T-cell (primary cell): ENCODE results near the gene CEP120. TPM values are rescaled to one million over a fixed set of nuclear protein-coding genes. Genes with fewer than 3 reads are reported as not detected.

Experiments used
- ATAC-seq, 4 experiments: fragments of 200-7000 bp in 3 of 4; fragments of 150-1000 bp in 1 of 4; cut with Tn5 transposase; replicated peaks in 1 of 4; 1 replicate in 3 of 4; 2 replicates in 1 of 4; pipeline ENCODE4 v1.10.0; 2021; ENCODE audit warnings: moderate library complexity in 3 of 4, mild to moderate bottlenecking in 2 of 4, moderate number of reproducible peaks in 1 of 4
- CTCF ChIA-PET, 2 donors: fragments of 300-600 bp; sonication (Branson Sonifier 250); formaldehyde crosslinking; loops; one replicate each; lab custom pipeline; 2022; ENCODE audit warnings: antibody characterized with exemption in 2 of 2; lab: Charles Lee
- POLR2A ChIA-PET, 2 donors: fragments of 300-600 bp; sonication (Branson Sonifier 250); formaldehyde crosslinking; loops; one replicate each; lab custom pipeline; 2022; ENCODE audit warnings: antibody characterized with exemption in 2 of 2; lab: Charles Lee
- DNase-seq, 35 experiments: peaks; one replicate each; pipeline versions ENCODE4 v3.0.0 to v3.0.0-alpha.2; 2013 to 2023
- H3K27ac ChIP-seq: one replicate; pipeline ENCODE4 v1.5.1; 2013; ENCODE audit warnings: low read length
- H3K27me3 ChIP-seq, 2 experiments: replicated peaks in 1 of 2; 1 replicate in 1 of 2; 2 replicates in 1 of 2; pipeline versions ENCODE4 v1.6.1 to v1.7.0; 2013; ENCODE audit warnings: low read length in 1 of 2, mixed read lengths in 1 of 2; ENCODE audit not compliant: control insufficient read depth in 2 of 2, insufficient read depth in 2 of 2; ENCODE audit errors: extremely low read depth in 1 of 2
- H3K36me3 ChIP-seq, 2 donors: 1 replicate in 1 of 2; 2 replicates in 1 of 2; pipeline versions ENCODE4 v1.6.1 to v1.7.0; 2013; ENCODE audit warnings: low read length in 1 of 2; ENCODE audit not compliant: control insufficient read depth in 2 of 2, insufficient read depth in 1 of 2; ENCODE audit errors: extremely low read depth in 1 of 2
- H3K4me1 ChIP-seq, 2 experiments: 1 replicate in 1 of 2; 2 replicates in 1 of 2; pipeline versions ENCODE4 v1.6.1 to v1.7.0; 2013; ENCODE audit warnings: low read length in 2 of 2, mixed read lengths in 1 of 2; ENCODE audit not compliant: insufficient read depth in 2 of 2, control insufficient read depth in 1 of 2; ENCODE audit errors: extremely low read depth in 1 of 2
- H3K4me3 ChIP-seq, 2 donors: 1 replicate in 1 of 2; 2 replicates in 1 of 2; pipeline versions ENCODE4 v1.5.1 to v1.7.0; 2013; ENCODE audit warnings: mild to moderate bottlenecking in 2 of 2, low read length in 1 of 2, moderate library complexity in 1 of 2; ENCODE audit not compliant: control insufficient read depth in 1 of 2; ENCODE audit errors: extremely low read depth in 1 of 2
- H3K9me3 ChIP-seq: 2 replicates; pipeline ENCODE4 v1.7.0; 2013
- H3K27ac Mint-ChIP-seq, 2 donors: one replicate each; pipeline ENCODE4 v1.8.0; 2020 to 2021; ENCODE audit warnings: mild to moderate bottlenecking in 2 of 2, mixed read lengths in 2 of 2
- H3K27me3 Mint-ChIP-seq, 2 donors: one replicate each; pipeline ENCODE4 v1.8.0; 2021 to 2022; ENCODE audit warnings: mixed read lengths in 2 of 2
- H3K36me3 Mint-ChIP-seq: one replicate; pipeline ENCODE4 v1.8.0; 2021; ENCODE audit warnings: mixed read lengths
- H3K4me1 Mint-ChIP-seq, 3 donors: one replicate each; pipeline ENCODE4 v1.8.0; 2020 to 2022; ENCODE audit warnings: mixed read lengths in 3 of 3, mild to moderate bottlenecking in 1 of 3
- H3K4me3 Mint-ChIP-seq, 3 donors: one replicate each; pipeline ENCODE4 v1.8.0; 2020 to 2022; ENCODE audit warnings: mild to moderate bottlenecking in 3 of 3, mixed read lengths in 3 of 3, moderate library complexity in 3 of 3
- H3K9me3 Mint-ChIP-seq, 3 donors: one replicate each; pipeline ENCODE4 v1.8.0; 2020 to 2022; ENCODE audit warnings: mixed read lengths in 3 of 3
- WGBS: methylation state at CpG from one replicate; pipeline ENCODE4 v1.1.5; 2013; ENCODE audit warnings: missing lambda C conversion rate; ENCODE audit not compliant: insufficient coverage; 5-methylcytosine and 5-hydroxymethylcytosine counted together
- total RNA-seq, 35 experiments: library from RNA in 6 of 35; stranded (reverse) in 6 of 35; fragments of 120-200 nt in 1 of 35; gene quantifications; one replicate each; pipeline versions ENCODE4 v1.2.1 to v1.2.4 and lab custom pipeline; 2013 to 2026

The CEP120 gene
- total RNA-seq, 5 donors from 2014 or later (not counting 1 experiment from before 2014, with no cell fraction given), result 48.3 to 71.1 (median 62.8) TPM

DNA sequence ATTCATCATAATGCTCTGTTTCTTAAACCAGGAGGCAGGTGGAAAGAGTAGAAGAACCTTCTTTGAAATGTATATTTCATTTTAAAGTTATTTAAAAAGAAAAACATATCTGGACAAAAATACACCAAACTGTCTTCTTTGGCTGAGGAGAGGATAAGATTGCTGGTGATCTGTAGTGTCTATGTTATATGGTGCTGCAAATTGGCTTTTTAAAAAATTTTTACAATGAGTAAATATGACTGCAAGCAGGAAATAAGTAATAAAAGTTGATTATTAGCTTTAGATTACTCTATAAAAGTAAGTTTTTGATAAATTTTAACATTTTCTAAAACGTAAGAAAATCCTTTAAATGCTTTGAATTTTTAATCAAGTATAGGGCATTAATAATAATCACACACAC, 64.9 kb downstream of the CEP120 start:
- Mint-ChIP-seq H3K36me3 (peaks cover 72% of the 10 kb centered on the region), H3K27me3 (no peaks in the 10 kb centered on the region), H3K27ac (no peak overlapping the region), H3K4me1 (peaks cover 0 to 2% (median 0%) of the 10 kb centered on the region in 3 donors), H3K4me3 (no peak overlapping the region), H3K9me3 (peaks cover 0 to 8% (median 0%) of the 10 kb centered on the region in 3 donors)
- Histone ChIP-seq H3K9me3 (no peaks in the 10 kb centered on the region), H3K4me3 (no peak overlapping the region), H3K27me3 (no peaks in the 10 kb centered on the region), H3K4me1 (no peaks in the 10 kb centered on the region), H3K36me3 (peaks cover 0 to 33% of the 10 kb centered on the region in 2 donors), H3K27ac (no peak overlapping the region)
- ChIA-PET CTCF (no interaction called here), POLR2A (interaction anchor here in 1 of 2 donors (0.6 kb wide), 1 partner anchor 33 kb away, joined by 4 read pairs; no protein-coding TSS in a partner anchor)
- WGBS, result no CpG with 5 or more reads among the region's 1 CpG
- no peak for ATAC-seq
- no peak for DNase-seq

DNA sequence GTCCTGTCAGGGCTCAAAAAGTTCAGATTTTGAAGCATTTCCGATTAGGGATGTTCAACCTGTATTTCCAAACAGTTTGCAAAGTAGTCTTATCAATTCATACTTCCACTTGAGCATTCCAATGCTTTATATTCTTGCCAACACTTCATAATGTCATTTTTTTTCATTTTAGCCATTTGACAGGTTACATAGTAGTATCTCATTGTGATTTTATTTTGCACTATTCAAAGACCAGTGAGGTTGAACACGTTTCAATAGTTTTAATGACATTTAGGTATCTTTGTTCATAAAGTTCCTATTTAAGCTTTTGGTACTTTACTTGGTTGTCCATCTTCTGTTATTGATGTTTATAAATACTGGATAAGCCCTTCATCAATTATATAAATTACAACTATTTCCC, 71.4 kb downstream of the CEP120 start:
- no peaks in the 10 kb centered on the region for H3K4me1 ChIP-seq
- WGBS, result no CpG with 5 or more reads among the region's 2 CpGs
- no peak for ATAC-seq
- peaks cover 0 to 4% (median 0%) of the 10 kb centered on the region in 3 donors for H3K9me3 Mint-ChIP-seq
- H3K4me3 Mint-ChIP-seq, result no peak overlapping the region
- POLR2A ChIA-PET, result no interaction called here
- H3K27ac ChIP-seq, result no peak overlapping the region
- CTCF ChIA-PET, result no interaction called here
- no peak for DNase-seq
- no peaks in the 10 kb centered on the region for H3K9me3 ChIP-seq
- no peaks in the 10 kb centered on the region for H3K27me3 ChIP-seq
- no peaks in the 10 kb centered on the region for H3K27me3 Mint-ChIP-seq
- H3K4me1 Mint-ChIP-seq, result peaks cover 0 to 2% (median 0%) of the 10 kb centered on the region in 3 donors
- no peak overlapping the region for H3K27ac Mint-ChIP-seq
- peaks cover 0 to 29% of the 10 kb centered on the region in 2 donors for H3K36me3 ChIP-seq
- H3K4me3 ChIP-seq, result no peak overlapping the region
- H3K36me3 Mint-ChIP-seq, result peaks cover 55% of the 10 kb centered on the region

GRCh38 chr5:123351240-123351639, 72.0 kb downstream of the CEP120 start:
- DNase-seq (no peak), ATAC-seq (no peak)
- Mint-ChIP-seq H3K36me3 (peaks cover 54% of the 10 kb centered on the region), H3K4me3 (no peak overlapping the region), H3K4me1 (peaks cover 0 to 2% (median 0%) of the 10 kb centered on the region in 3 donors), H3K27me3 (no peaks in the 10 kb centered on the region), H3K9me3 (no peaks in the 10 kb centered on the region), H3K27ac (no peak overlapping the region)
- no peaks in the 10 kb centered on the region for H3K27me3 ChIP-seq
- no peaks in the 10 kb centered on the region for H3K9me3 ChIP-seq
- CTCF ChIA-PET, result no interaction called here
- H3K4me1 ChIP-seq, result no peaks in the 10 kb centered on the region
- H3K4me3 ChIP-seq, result no peak overlapping the region
- peaks cover 0 to 33% of the 10 kb centered on the region in 2 donors for H3K36me3 ChIP-seq
- no CpG with 5 or more reads among the region's 1 CpG for WGBS
- POLR2A ChIA-PET, result no interaction called here
- no peak overlapping the region for H3K27ac ChIP-seq

- no peaks in the 10 kb centered on the region for H3K27me3 ChIP-seq
- CTCF ChIA-PET, result no interaction called here
- no peak overlapping the region for H3K27ac ChIP-seq
- H3K4me3 ChIP-seq, result no peak overlapping the region
- peaks cover 0 to 37% of the 10 kb centered on the region in 2 donors for H3K36me3 ChIP-seq
- POLR2A ChIA-PET, result interaction anchor here in 1 of 2 donors (0.6 kb wide), 1 partner anchor 652 kb away, joined by 3 read pairs; no protein-coding TSS in a partner anchor
- H3K4me1 Mint-ChIP-seq, result peaks cover 0 to 2% (median 0%) of the 10 kb centered on the region in 3 donors
- DNase-seq, result no peak
- H3K27me3 Mint-ChIP-seq, result no peaks in the 10 kb centered on the region
- WGBS, result no CpG with 5 or more reads among the region's 1 CpG
- no peak overlapping the region for H3K4me3 Mint-ChIP-seq
- H3K9me3 Mint-ChIP-seq, result no peaks in the 10 kb centered on the region
- H3K9me3 ChIP-seq, result no peaks in the 10 kb centered on the region
- no peak overlapping the region for H3K27ac Mint-ChIP-seq
- H3K36me3 Mint-ChIP-seq, result peaks cover 55% of the 10 kb centered on the region
- ATAC-seq, result no peak
- no peaks in the 10 kb centered on the region for H3K4me1 ChIP-seq
These were observed 72.5 kb downstream of the CEP120 start for GRCh38 chr5:123350742-123351141.

DNA sequence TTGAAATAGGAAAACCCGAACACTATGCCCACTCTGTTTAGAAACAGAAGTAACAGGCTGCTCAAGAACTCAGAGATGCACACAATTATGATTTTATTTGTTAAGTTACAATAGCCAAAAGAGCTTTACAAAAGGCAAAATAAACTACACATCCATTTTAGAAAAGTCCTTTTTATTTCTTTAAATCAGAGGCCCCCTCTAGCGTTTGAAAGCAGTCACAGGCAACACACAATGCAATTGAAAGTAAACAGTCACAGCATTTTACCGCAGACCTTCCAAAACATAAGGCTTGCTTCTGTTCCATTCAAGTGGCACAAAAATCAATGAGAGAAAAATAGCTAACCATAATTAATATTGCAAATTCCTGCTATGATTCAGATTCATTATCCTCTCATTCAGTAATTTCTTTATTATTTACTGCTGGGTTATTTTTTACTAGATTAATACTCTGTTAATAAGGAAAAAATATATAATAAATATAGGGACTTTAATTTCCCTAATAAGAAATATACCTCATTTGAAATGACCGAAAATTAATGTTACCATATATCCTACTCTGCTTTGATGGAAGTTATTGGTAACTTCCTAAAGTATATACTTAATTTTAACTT, 78.3 kb downstream of the CEP120 start:
- H3K4me1 Mint-ChIP-seq, result no peaks in the 10 kb centered on the region
- ATAC-seq, result no peak
- DNase-seq, result no peak
- CTCF ChIA-PET, result interaction anchor here in 1 of 2 donors (0.8 kb wide), 1 partner anchor 25 kb away, joined by 3 read pairs; no protein-coding TSS in a partner anchor
- WGBS, result 50% methylated on average over 2 of the region's 4 CpGs
- Histone ChIP-seq H3K36me3 (peaks cover 0 to 31% of the 10 kb centered on the region in 2 donors), H3K27me3 (no peaks in the 10 kb centered on the region), H3K9me3 (no peaks in the 10 kb centered on the region), H3K4me1 (no peaks in the 10 kb centered on the region), H3K4me3 (no peak overlapping the region), H3K27ac (no peak overlapping the region)
- POLR2A ChIA-PET, result no interaction called here
- H3K27me3 Mint-ChIP-seq, result no peaks in the 10 kb centered on the region
- no peaks in the 10 kb centered on the region for H3K9me3 Mint-ChIP-seq
- peaks cover 38% of the 10 kb centered on the region for H3K36me3 Mint-ChIP-seq
- H3K4me3 Mint-ChIP-seq, result no peak overlapping the region
- no peak overlapping the region for H3K27ac Mint-ChIP-seq

GRCh38 chr5:123340928-123341327, 82.3 kb downstream of the CEP120 start:
- H3K9me3 ChIP-seq, result no peaks in the 10 kb centered on the region
- H3K4me1 Mint-ChIP-seq, result no peaks in the 10 kb centered on the region
- H3K27ac Mint-ChIP-seq, result no peak overlapping the region
- H3K4me3 ChIP-seq, result no peak overlapping the region
- H3K9me3 Mint-ChIP-seq, result no peaks in the 10 kb centered on the region
- H3K27ac ChIP-seq, result no peak overlapping the region
- peaks cover 0 to under 1% of the 10 kb centered on the region in 2 donors for H3K27me3 Mint-ChIP-seq
- ChIA-PET CTCF (no interaction called here), POLR2A (no interaction called here)
- H3K4me1 ChIP-seq, result no peaks in the 10 kb centered on the region
- no CpG with 5 or more reads among the region's 2 CpGs for WGBS
- ATAC-seq, result no peak
- peaks cover 9% of the 10 kb centered on the region for H3K36me3 Mint-ChIP-seq
- H3K27me3 ChIP-seq, result no peaks in the 10 kb centered on the region
- peaks cover 0 to 2% of the 10 kb centered on the region in 2 donors for H3K36me3 ChIP-seq
- no peak for DNase-seq
- H3K4me3 Mint-ChIP-seq, result no peak overlapping the region
